Activated CD8-positive, alpha-beta memory T cell treated with anti-CD3 and anti-CD28 coated beads, Interleukin-2, amount 50 U/mL, for 1 hour (primary cell): ENCODE results near the gene ABCA7.

Source experiments
- DNase-seq: peaks from one replicate; pipeline ENCODE4 v3.0.0-alpha.2; 2020; ENCODE audit errors: extremely low read depth

The ABCA7 gene

DNA sequence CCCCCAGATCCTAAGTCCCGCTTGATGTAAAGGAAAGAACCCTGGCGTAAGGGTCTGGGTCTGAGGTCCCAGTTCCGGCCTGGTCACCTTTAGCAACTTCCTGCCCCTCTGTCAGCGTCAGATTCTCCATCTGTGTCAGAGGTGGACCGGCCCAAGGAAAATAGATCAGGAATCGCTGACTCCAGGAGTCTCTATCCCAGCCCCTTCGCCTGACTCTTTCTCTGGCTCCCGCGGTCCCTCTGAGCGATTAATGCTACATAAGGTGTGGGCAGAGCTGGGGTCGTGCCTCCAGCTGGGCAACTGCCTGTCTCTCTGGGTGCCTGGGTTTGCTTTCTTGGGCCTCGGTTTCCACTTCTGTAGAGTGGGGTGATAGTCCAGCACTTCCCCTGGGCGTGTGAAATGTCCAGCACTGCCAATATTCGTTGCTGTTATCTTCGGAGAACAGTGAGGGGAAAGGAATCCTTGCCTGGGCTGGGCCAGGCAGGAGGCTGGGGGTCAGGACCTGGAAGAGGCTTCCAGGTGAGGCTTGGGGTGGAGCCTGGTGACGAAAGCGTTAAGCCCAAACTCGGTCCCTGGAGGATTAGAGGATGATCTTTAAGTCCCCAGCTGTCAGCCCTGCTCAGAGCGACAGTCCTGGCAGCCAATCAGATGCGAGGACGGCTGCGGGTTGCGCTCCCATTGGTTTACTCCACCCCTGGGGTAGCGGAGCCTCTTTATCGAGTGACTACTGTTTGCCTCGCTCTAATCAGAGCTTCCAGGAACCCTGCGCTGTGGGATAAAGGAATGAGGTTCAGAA is 767 bp downstream of the ABCA7 start:
- peak; percentile 68 for DNase-seq

DNA sequence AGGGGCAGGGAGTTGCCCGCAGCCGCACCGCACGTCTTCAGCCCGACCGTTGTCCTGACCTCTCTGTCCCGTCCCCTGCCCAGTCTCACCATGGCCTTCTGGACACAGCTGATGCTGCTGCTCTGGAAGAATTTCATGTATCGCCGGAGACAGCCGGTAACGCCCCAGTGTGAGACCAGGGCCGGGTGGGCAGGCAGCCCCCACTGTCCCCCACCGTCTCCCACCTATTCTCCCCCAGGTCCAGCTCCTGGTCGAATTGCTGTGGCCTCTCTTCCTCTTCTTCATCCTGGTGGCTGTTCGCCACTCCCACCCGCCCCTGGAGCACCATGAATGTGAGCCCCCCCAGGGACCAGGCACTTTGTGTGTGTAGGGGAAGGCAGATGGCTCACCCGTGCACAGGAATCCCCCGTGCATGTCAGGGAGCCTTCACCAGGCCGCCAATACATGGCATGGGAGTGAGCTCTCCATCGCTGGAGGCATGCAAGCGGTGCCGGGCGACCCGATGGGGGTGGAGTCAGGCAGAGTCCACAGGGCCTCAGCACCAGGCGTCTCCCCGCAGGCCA is 1.4 kb downstream of the ABCA7 start:
- DNase-seq = no peak

DNA sequence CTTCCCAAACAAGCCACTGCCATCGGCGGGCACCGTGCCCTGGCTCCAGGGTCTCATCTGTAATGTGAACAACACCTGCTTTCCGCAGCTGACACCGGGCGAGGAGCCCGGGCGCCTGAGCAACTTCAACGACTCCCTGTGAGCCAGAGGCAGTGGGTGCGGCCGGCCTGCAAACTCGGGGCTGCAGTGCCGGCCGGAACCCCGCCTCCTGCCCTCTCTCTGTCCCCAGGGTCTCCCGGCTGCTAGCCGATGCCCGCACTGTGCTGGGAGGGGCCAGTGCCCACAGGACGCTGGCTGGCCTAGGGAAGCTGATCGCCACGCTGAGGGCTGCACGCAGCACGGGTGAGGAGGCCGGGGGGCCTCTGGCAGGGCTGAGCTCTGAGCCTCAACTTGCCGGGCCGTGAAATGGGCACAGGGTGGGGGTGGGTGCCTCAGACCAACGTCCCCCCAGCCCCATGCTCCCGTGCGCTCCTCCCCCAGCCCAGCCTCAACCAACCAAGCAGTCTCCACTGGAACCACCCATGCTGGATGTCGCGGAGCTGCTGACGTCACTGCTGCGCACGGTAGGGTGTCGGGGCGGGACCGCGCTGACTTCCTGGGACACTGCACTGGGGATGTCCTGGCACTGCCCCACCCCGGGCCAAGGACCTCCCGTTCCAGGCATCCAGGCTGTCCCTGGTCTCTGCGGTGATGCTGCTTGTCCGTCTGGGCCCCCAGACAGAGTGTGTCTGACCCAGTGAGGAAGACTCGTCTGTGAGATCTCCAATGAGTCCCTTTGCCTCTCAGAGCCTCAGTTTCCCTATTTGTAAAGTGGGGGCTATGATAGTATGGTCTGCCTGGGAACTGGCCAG is 2.2 kb downstream of the ABCA7 start:
- DNase-seq = no peak

DNA sequence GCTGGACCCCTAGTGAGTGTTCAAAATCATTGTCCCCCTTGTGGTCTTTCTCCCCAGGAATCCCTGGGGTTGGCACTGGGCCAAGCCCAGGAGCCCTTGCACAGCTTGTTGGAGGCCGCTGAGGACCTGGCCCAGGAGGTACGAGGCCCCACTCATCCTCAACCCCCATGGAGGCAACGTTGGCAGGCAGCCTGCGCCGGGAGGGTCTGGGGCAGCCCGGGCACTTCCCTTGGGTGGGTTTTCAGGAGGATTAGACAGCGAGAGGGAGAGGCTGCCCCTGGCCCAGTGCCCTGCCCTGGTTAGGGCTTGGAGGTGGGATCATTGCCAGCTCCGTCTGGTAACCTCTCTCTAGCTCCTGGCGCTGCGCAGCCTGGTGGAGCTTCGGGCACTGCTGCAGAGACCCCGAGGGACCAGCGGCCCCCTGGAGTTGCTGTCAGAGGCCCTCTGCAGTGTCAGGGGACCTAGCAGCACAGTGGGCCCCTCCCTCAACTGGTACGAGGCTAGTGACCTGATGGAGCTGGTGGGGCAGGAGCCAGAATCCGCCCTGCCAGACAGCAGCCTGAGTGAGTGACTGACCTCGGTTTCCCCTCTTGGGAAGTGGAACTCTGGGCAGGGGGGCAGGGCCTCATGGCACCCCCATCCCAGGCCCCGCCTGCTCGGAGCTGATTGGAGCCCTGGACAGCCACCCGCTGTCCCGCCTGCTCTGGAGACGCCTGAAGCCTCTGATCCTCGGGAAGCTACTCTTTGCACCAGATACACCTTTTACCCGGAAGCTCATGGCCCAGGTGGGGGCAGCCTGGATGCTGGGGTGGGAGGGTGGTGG is 3.0 kb downstream of the ABCA7 start:
- no peak for DNase-seq

DNA sequence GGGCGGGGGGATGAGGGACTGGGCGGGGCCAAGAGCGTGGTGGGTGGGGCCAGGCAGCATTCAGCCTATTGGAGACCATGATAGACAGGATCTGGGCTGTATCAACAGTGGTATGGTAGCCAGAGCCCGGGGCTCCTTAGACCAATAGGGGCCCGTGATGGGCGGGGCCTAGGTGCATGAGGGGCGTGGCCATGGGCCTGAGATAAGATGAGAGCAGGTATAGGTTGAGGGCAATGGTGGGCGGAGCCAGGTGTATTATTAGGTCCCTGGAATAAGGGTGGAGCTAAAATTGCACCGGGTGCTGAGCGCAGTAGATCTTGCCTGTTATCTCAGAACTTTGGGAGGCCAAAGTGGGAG is 5.3 kb downstream of the ABCA7 start:
- DNase-seq = no peak

DNA sequence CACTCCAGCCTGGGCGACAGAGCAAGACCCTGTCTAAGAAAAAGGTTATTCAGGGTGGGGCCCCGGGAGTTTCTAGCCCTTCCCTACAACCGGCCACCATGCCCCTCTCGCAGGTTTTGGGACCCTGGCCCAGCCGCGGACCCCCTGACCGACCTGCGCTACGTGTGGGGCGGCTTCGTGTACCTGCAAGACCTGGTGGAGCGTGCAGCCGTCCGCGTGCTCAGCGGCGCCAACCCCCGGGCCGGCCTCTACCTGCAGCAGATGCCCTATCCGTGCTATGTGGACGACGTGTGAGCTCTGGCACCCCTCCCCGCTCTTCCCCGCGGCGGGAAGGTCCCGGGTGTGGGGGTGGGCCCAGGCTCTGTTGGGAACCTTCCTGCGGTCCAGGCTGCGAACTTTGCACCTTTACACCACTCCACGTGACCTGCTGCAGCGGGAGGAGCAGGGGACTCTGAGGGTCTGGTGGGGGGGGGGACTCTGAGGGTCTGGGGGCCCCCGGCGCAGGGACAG is 6.3 kb downstream of the ABCA7 start:
- DNase-seq = no peak

DNA sequence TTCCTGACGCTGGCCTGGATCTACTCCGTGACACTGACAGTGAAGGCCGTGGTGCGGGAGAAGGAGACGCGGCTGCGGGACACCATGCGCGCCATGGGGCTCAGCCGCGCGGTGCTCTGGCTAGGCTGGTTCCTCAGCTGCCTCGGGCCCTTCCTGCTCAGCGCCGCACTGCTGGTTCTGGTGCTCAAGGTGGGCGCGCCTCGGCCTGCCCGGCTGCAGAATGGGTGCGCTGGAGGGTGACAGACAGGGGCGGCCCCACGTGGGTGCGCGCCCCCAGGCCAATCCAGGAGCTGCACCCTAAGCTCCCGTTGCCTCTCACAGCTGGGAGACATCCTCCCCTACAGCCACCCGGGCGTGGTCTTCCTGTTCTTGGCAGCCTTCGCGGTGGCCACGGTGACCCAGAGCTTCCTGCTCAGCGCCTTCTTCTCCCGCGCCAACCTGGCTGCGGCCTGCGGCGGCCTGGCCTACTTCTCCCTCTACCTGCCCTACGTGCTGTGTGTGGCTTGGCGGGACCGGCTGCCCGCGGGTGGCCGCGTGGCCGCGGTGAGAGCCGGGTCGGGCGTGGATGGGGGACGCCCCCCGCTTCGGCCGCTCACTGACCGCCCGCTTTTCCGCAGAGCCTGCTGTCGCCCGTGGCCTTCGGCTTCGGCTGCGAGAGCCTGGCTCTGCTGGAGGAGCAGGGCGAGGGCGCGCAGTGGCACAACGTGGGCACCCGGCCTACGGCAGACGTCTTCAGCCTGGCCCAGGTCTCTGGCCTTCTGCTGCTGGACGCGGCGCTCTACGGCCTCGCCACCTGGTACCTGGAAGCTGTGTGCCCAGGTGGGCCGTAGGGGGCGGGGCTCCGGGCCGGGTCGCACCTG is 7.2 kb downstream of the ABCA7 start:
- no peak for DNase-seq

DNA sequence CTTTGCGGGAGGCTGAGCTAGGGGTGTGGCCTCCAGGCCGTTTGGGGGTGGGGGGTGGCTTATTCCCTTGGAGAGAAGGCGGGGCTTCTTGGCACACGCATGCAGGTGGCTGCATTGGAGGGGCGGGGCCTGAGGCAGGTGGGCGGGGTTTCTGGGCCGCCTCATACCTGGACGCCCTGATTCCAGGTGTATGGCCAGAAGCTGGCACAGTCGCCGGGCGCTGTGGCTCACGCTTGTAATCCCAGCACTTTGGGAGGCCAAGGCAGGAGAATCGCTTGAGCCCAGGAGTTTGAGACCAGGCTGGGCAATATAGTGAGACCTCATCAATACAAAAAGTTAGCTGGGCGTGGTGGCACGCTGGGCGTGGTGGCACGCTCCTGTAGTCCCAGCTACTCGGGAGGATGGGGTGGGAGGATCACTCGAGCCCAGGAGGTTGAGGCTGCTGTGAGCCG is 7.8 kb downstream of the ABCA7 start:
- no peak for DNase-seq

DNA sequence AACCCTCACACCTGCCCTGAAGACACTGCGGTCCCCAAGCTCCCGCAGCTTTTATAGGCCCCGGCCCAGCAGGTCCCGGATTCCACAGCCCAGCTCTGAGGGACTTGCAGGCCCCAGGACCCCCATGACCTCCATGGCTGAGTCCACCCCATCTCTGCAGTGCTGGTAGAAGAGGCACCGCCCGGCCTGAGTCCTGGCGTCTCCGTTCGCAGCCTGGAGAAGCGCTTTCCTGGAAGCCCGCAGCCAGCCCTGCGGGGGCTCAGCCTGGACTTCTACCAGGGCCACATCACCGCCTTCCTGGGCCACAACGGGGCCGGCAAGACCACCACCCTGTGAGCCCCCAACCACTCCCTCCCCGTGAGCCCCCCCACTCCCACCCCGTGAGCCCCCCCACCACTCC is 9.2 kb downstream of the ABCA7 start:
- DNase-seq = no peak

DNA sequence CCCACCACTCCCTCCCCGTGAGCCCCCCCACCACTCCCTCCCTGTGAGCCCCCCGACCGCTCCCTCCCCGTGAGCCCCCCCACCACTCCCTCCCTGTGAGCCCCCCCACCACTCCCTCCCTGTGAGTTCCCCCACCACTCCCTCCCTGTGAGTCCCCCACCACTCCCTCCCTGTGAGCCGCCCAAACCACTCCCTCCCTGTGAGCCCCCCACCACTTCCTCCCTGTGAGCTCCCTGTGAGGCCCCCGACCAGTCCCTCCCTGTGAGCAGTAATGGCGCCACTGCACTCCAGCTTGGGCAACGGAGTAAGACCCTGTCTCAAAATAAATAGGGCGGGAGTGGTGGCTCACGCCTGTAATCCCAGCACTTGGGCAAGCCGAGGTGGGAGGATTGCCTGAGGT is 9.9 kb downstream of the ABCA7 start:
- no peak for DNase-seq

DNA sequence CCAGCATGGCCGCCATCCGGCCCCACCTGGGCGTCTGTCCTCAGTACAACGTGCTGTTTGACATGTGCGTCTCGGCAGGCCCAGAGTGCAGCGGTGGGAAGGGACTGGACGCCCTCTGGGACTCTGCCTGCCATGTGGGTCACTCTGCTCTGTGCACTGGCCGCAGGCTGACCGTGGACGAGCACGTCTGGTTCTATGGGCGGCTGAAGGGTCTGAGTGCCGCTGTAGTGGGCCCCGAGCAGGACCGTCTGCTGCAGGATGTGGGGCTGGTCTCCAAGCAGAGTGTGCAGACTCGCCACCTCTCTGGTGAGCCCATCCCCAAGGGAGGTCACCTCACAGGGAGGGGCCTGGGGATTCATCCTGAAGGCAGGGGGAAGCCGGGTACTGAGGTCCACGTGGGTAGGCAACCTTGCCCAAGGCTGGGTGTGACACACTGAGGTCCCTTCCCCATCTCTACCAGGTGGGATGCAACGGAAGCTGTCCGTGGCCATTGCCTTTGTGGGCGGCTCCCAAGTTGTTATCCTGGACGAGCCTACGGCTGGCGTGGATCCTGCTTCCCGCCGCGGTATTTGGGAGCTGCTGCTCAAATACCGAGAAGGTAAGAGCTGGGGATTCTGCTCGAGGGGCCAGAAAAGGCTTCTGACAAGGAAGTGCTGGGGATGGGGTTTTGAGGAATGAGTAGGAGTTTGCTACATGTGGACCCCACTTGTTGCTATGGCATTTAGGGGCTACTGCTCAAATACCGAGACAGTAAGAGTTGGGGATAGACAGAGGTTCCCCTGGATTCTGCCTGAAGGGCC is 11.3 kb downstream of the ABCA7 start:
- DNase-seq = no peak

DNA sequence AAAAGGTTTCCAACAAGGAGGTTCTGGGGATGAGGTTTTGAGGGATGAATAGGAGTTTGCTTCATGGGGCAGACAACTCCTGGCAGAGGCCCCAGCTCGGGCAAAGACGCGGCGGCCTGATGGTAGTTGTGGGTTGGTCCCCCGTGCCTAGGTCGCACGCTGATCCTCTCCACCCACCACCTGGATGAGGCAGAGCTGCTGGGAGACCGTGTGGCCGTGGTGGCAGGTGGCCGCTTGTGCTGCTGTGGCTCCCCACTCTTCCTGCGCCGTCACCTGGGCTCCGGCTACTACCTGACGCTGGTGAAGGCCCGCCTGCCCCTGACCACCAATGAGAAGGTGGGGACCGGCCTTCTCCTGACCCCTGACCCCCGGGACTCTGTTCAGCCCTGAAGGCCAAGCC is 11.9 kb downstream of the ABCA7 start:
- DNase-seq = no peak

DNA sequence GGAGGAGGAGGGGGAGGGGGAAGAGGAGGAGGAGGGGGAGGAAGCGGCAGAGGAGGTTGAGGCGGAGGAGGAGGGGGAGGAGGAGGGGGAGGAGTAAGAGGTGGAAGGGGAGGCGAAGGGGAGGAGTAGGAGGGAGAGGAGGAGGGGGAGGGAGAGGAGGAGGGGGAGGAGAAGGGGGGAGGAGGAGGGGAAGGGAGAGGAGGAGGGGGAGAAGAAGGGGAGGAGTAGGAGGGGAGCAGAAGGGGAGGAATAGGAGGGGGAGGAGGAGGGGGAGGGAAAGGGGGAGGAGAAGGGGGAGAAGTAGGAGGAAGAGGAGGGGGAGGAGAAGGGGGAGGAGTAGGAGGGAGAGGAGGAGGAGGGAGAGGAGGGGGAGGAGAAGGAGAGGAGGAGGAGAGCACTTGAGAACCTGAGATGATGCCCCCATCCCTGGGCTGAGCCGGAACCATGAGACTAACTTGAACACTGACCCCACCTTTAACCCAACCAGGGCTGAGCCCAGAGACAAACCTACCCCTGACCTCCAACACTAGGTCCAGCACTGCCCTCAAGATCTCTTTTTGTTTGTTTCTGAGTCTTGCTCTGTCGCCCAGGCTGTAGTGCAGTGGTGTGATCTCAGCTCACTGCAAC is 12.6 kb downstream of the ABCA7 start:
- DNase-seq = no peak

DNA sequence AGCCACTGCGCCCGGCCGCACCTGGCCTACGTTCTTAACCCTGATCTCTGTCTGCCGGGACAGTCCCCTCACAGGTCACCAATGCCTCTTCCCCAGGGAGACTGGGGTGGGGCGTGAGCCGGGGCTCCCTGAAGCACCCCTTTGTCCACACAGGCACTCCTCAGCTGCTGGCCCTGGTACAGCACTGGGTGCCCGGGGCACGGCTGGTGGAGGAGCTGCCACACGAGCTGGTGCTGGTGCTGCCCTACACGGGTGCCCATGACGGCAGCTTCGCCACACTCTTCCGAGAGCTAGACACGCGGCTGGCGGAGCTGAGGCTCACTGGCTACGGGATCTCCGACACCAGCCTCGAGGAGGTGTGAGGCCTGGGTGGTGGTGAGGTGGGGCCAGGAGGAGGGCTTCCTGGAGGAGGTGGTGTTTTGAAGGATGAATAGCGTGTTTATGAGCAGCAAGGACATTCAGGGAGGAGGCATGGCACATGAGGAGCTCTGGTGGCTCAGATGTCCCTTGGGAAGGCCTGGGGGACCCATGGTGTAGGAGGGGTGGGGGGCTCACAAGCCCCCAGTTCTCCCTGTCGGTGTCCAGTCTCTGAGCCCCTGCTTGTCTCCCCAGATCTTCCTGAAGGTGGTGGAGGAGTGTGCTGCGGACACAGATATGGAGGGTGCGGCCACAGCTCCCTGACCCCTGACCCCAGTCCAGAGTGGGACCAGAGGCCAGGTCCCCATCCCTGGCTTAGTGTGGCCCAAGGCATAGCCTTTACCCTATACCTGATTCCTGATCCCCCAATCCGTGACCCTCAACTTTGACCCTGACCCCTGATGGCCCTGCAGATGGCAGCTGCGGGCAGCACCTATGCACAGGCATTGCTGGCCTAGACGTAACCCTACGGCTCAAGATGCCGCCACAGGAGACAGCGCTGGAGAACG is 13.5 kb downstream of the ABCA7 start:
- DNase-seq = no peak

DNA sequence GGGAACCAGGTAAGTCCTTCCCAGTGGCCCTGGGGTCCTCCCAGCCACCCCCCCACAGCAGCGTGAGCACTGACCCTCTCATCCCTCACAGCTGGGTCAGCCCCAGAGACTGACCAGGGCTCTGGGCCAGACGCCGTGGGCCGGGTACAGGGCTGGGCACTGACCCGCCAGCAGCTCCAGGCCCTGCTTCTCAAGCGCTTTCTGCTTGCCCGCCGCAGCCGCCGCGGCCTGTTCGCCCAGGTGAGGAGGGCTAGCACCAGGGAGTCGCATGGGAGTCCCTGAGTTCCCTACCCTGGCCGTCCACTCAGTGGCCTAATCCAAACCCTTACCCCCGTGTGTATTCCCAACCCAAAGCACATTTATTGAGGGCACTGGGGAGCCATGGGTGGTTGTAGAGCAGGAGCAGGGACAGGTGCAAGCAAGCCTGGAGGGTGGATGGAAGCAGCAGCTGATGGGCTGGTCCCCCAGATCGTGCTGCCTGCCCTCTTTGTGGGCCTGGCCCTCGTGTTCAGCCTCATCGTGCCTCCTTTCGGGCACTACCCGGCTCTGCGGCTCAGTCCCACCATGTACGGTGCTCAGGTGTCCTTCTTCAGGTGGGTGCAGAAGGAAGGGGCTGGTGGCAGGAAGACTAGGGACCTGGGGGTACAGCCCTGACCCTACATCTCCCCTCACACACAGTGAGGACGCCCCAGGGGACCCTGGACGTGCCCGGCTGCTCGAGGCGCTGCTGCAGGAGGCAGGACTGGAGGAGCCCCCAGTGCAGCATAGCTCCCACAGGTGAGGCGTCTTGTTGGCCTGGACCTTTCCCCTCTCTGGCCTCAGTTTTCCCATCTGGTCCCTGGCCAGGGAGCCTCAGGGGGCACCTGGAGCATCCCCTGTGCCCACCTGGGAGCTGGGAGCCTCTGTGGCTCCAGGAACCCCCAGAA is 14.5 kb downstream of the ABCA7 start:
- no peak for DNase-seq

DNA sequence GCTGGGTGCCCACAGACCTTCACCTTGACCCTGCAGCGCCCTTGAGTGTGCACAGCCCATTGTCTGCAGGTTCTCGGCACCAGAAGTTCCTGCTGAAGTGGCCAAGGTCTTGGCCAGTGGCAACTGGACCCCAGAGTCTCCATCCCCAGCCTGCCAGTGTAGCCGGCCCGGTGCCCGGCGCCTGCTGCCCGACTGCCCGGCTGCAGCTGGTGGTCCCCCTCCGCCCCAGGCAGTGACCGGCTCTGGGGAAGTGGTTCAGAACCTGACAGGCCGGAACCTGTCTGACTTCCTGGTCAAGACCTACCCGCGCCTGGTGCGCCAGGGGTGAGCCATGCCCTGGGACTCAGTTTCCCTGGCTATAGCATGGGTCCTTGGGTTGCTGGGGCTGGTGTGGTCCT is 15.1 kb downstream of the ABCA7 start:
- DNase-seq = no peak

DNA sequence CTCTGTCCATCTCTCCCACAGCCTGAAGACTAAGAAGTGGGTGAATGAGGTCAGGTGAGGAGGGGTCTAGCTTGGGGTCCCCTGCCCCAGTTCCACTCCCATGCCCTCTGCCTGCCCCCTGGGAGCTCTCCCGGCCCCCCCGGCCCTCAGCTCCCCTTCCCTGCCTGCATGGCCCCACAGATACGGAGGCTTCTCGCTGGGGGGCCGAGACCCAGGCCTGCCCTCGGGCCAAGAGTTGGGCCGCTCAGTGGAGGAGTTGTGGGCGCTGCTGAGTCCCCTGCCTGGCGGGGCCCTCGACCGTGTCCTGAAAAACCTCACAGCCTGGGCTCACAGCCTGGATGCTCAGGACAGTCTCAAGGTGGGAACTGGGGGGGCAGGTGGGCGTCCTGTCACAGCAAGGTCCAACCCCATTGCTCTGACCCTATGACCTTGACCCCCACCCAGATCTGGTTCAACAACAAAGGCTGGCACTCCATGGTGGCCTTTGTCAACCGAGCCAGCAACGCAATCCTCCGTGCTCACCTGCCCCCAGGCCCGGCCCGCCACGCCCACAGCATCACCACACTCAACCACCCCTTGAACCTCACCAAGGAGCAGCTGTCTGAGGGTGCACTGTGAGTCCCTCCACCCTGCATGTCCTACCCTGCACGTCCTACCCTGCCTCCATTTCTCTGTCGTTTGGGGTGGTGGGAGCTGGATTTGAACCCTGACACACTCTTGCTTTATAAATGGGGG is 16.1 kb downstream of the ABCA7 start:
- DNase-seq = no peak
